K562 (cell line): ENCODE data around the gene GAPVD1. TPM values are rescaled to one million over a fixed set of nuclear protein-coding genes. Genes with fewer than 3 reads are reported as not detected.

ENCODE experiments used
- BMI1 ChIP-seq: fragments of 150-350 bp; IDR thresholded peaks from 2 replicates; pipeline ENCODE4 v1.6.1; 2014; ENCODE audit warnings: low read length
- CBX5 ChIP-seq: IDR thresholded peaks from 2 replicates; pipeline ENCODE4 v1.6.1; 2014; ENCODE audit warnings: low read depth, borderline replicate concordance
- DMBX1 ChIP-seq: fragments of 250-450 bp; sonication (Bioruptor Pico); IDR thresholded peaks from 2 replicates; pipeline ENCODE4 v1.8.0; 2022; ENCODE audit warnings: inconsistent platforms, mild to moderate bottlenecking, moderate library complexity, borderline replicate concordance
- E2F3 ChIP-seq: fragments of 250-450 bp; sonication (Bioruptor Pico); IDR thresholded peaks from 2 replicates; pipeline ENCODE4 v1.4.0; 2020; ENCODE audit warnings: mild to moderate bottlenecking
- GABPB1 ChIP-seq: sonication (generic); formaldehyde crosslinking; IDR thresholded peaks from 2 replicates; pipeline ENCODE4 v1.8.0; 2022; ENCODE audit warnings: mild to moderate bottlenecking, missing genetic modification reagents
- GTF2E2 ChIP-seq: fragments of 200-800 bp; sonication (Bioruptor generic); IDR thresholded peaks from 2 replicates; pipeline ENCODE4 v1.6.1; 2016; ENCODE audit warnings: missing genetic modification characterization, missing compliant biosample characterization
- HLTF ChIP-seq: fragments of 450-650 bp; IDR thresholded peaks from 2 replicates; pipeline ENCODE4 v1.6.1; 2016
- KDM4B ChIP-seq, 2 experiments: fragments of 450-650 bp in 1 of 2; sonication (generic) in 1 of 2; IDR thresholded peaks; 2 replicates each; pipeline ENCODE4 v1.6.1; 2016 to 2017; ENCODE audit warnings: borderline replicate concordance in 2 of 2, antibody characterized with exemption in 1 of 2, low read depth in 1 of 2, mild to moderate bottlenecking in 1 of 2
- NBN ChIP-seq: fragments of 450-650 bp; IDR thresholded peaks from 2 replicates; pipeline ENCODE4 v1.6.1; 2016; ENCODE audit warnings: low read depth, mild to moderate bottlenecking
- NR2F6 ChIP-seq: fragments of 450-650 bp; formaldehyde crosslinking; IDR thresholded peaks from 2 replicates; pipeline ENCODE4 v1.4.0; 2020; ENCODE audit warnings: mild to moderate bottlenecking
- PHTF2 ChIP-seq: fragments of 250-450 bp; sonication (Bioruptor Pico); IDR thresholded peaks from 2 replicates; pipeline ENCODE4 v1.5.0; 2021; ENCODE audit warnings: mild to moderate bottlenecking
- PURB ChIP-seq: sonication (generic); formaldehyde crosslinking; IDR thresholded peaks from 2 replicates; pipeline ENCODE4 v1.9.0; 2021; ENCODE audit warnings: low read depth, mild to moderate bottlenecking, missing genetic modification reagents
- RBM14 ChIP-seq: fragments of 200-400 bp; formaldehyde crosslinking; IDR thresholded peaks from 2 replicates; pipeline ENCODE4 v1.6.1; 2018; ENCODE audit warnings: low read depth, mild to moderate bottlenecking, low read length, moderate library complexity, borderline replicate concordance; ENCODE audit not compliant: insufficient read depth
- RNF2 ChIP-seq: sonication (generic); IDR thresholded peaks from 2 replicates; pipeline ENCODE4 v1.6.1; 2016
- SP1 ChIP-seq: sonication (generic); formaldehyde crosslinking; IDR thresholded peaks from 2 replicates; pipeline ENCODE4 v1.8.1; 2022; ENCODE audit warnings: mild to moderate bottlenecking, missing genetic modification reagents
- SUPT5H ChIP-seq: fragments of 450-650 bp; IDR thresholded peaks from 2 replicates; pipeline ENCODE4 v1.6.1; 2016
- TAF15 ChIP-seq: fragments of 200-400 bp; formaldehyde crosslinking; IDR thresholded peaks from 2 replicates; pipeline ENCODE4 v1.6.1; 2017; ENCODE audit warnings: mild to moderate bottlenecking, low read depth, low read length, moderate library complexity
- ZFPM2 ChIP-seq: fragments of 250-450 bp; sonication (Bioruptor Pico); IDR thresholded peaks from 2 replicates; pipeline ENCODE4 v1.5.1; 2022; ENCODE audit warnings: mild to moderate bottlenecking
- ZNF121 ChIP-seq: sonication (generic); formaldehyde crosslinking; conservative IDR thresholded peaks from 2 replicates; pipeline ENCODE4 v1.8.0; 2022; ENCODE audit warnings: missing genetic modification reagents
- ZNF561 ChIP-seq: fragments of 450-650 bp; formaldehyde crosslinking; conservative IDR thresholded peaks from 2 replicates; pipeline ENCODE4 v1.4.0; 2020; ENCODE audit warnings: mild to moderate bottlenecking, moderate library complexity
- ZNF584 ChIP-seq: fragments of 200-800 bp; sonication (Bioruptor generic); IDR thresholded peaks from 2 replicates; pipeline ENCODE4 v1.6.1; 2016; ENCODE audit warnings: low read depth, mild to moderate bottlenecking, missing genetic modification characterization, missing compliant biosample characterization
- ZNF639 ChIP-seq, 2 experiments: fragments of 200-800 bp in 1 of 2; sonication (Bioruptor generic) in 1 of 2; sonication (generic) in 1 of 2; formaldehyde crosslinking in 1 of 2; IDR thresholded peaks in 1 of 2; conservative IDR thresholded peaks in 1 of 2; 2 replicates each; pipeline versions ENCODE4 v1.5.0 to v1.6.1; 2016 to 2020; ENCODE audit warnings: missing compliant biosample characterization in 1 of 2, missing genetic modification characterization in 1 of 2, missing genetic modification reagents in 1 of 2
- polyA plus RNA-seq, 8 experiments: library from polyadenylated mRNA; depleted of rRNA in 4 of 8; stranded (reverse) in 5 of 8; unstranded in 3 of 8; fragments of >200 nt; fragmentation: Nextera tagmentation in 2 of 8; fragmentation: Illumina TruSeq in 1 of 8; extraction: Ambion mirVana in 2 of 8; extraction: Trizol in 1 of 8; gene quantifications; 2 replicates each; pipeline versions ENCODE4 v1.2.1 to v1.2.3, GENCODE V29; 2011 to 2014; ENCODE audit warnings: inconsistent platforms in 1 of 8, missing spikeins in 1 of 8
- total RNA-seq, 7 experiments: library from RNA; depleted of rRNA in 6 of 7; stranded (reverse); fragments of >200 nt in 6 of 7; fragmentation: Illumina TruSeq in 2 of 7; extraction: Trizol in 2 of 7; gene quantifications; 2 replicates each; pipeline versions ENCODE4 v1.2.1 to v1.2.3, GENCODE V29; 2011 to 2021; ENCODE audit warnings: low replicate concordance in 1 of 7
- TF ChIP-seq, protein P1 (sequence below): fragments of 450-650 bp; formaldehyde crosslinking; IDR thresholded peaks from 2 replicates; pipeline ENCODE4 v1.4.0; 2020; ENCODE audit warnings: mild to moderate bottlenecking, mixed read lengths
- TF ChIP-seq, protein P2 (sequence below): IDR thresholded peaks from 2 replicates; pipeline ENCODE4 v1.6.1; 2011; ENCODE audit not compliant: insufficient read length; ENCODE audit errors: extremely low read depth

The GAPVD1 gene
- total and polyA plus RNA-seq, 9 of the 15 experiments (the other 6 are each of a cell fraction or from before 2014, with no cell fraction given) = 9.5 to 66.1 (median 45.5) TPM

- TF ChIP-seq, protein P1, sequence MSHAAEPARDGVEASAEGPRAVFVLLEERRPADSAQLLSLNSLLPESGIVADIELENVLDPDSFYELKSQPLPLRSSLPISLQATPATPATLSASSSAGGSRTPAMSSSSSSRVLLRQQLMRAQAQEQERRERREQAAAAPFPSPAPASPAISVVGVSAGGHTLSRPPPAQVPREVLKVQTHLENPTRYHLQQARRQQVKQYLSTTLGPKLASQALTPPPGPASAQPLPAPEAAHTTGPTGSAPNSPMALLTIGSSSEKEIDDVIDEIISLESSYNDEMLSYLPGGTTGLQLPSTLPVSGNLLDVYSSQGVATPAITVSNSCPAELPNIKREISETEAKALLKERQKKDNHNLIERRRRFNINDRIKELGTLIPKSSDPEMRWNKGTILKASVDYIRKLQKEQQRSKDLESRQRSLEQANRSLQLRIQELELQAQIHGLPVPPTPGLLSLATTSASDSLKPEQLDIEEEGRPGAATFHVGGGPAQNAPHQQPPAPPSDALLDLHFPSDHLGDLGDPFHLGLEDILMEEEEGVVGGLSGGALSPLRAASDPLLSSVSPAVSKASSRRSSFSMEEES (CRISPR knock-in tag) = no peak
- TF ChIP-seq ZNF121 (CRISPR knock-in tag) (no peak), TAF15 (no peak), DMBX1 (CRISPR knock-in tag) (no peak), CBX5 (no peak), ZNF639 (CRISPR knock-in tag; conservative IDR thresholded peaks at IDR 0.05 in 1 of 2, IDR thresholded peaks at IDR 0.05 in 1 of 2) (peak in 1 of 2 experiments; percentile 70; a peak in 2 of 4 replicates), ZFPM2 (peak; percentile 74; the same call in 1 of the 2 replicates), NBN (no peak), BMI1 (no peak), HLTF (no peak), E2F3 (peak; percentile 6; the same call in 1 of the 2 replicates), ZNF584 (CRISPR knock-in tag) (no peak), ZNF561 (peak; percentile 75; the same call in 1 of the 2 replicates), GTF2E2 (tag) (peak; percentile 91), PHTF2 (CRISPR knock-in tag) (no peak), RNF2 (peak; percentile 71), GABPB1 (peak; percentile 77), KDM4B (IDR thresholded peaks at IDR 0.05; ENCODE audit: borderline replicate concordance in 2 of 2, low read depth in 1 of 2) (peak in 1 of 2 experiments; percentile 81; a peak in 1 of 4 replicates), RBM14 (peak; percentile 100; the same call in 1 of the 2 replicates), SUPT5H (no peak), PURB (CRISPR knock-in tag) (no peak), NR2F6 (CRISPR knock-in tag) (no peak), SP1 (CRISPR knock-in tag) (peak; percentile 96)
- TF ChIP-seq, protein P2, sequence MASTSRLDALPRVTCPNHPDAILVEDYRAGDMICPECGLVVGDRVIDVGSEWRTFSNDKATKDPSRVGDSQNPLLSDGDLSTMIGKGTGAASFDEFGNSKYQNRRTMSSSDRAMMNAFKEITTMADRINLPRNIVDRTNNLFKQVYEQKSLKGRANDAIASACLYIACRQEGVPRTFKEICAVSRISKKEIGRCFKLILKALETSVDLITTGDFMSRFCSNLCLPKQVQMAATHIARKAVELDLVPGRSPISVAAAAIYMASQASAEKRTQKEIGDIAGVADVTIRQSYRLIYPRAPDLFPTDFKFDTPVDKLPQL = peak; percentile 88
Observed at GRCh38 chr9:125241000-125241862, 20.4 kb upstream of the GAPVD1 start, which contains the start of gene HSPA5 (continued).
